NCI-H146 treated with DMSO at 0.1 percent for 48 hours (cell line): ENCODE results near the gene ATAD3C.
"Not testable (repeated sequence)": the region's sequence is repeated elsewhere in the genome, so short reads cannot be mapped to it uniquely, and the experiment has no call there.

Source experiments
- DNase-seq: peaks from one replicate; lab custom pipeline; 2025; ENCODE audit not compliant: unreplicated experiment; lab: John Stamatoyannopoulos, UW

ATAD3C gene

DNA sequence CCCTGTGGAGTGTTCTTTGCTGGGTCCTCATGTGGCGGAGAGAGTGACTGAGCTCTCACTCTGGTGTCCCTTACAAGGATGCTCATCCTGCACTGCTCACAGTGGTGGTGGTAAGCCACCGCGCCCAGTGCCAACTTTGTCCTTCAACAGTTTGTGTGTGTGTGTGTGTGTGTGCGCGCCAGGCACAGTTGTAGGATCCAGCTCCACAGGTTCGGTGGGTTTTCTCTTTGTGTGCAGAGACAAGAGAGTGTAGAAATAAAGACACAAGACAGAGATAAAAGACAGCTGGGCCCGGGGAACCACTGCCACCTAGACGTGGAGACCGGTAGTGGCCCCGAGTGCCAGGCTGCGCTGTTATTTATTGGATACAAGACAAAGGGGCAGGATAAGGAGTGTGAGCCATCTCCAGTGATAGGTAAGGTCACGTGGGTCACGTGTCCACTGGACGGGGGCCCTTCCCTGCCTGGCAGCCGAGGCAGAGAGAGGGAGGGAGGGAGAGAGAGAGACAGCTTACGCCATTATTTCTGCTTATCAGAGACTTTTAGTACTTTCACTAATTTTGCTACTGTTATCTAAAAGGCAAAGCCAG is 55.4 kb downstream of the ATAD3C start:
- peak; percentile 43 for DNase-seq

DNA sequence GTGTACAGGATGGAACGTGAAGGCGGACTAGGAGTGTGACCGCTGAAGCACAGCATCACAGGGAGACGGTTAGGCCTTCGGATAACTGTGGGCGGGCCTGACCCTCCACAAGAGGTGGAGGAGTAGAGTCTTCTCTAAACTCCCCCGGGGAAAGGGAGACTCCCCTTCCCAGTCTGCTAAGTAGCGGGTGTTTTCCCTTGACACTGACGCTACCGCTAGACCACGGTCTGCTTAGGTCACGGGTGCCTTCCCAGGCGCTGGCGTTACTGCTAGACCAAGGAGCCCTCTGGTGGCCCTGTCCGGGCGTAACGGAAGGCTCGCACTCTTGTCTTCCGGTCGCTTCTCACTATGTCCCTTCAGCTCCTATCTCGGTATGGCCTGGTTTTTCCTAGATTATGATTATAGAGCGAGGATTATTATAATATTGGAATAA is 55.9 kb downstream of the ATAD3C start:
- DNase-seq, result peak; percentile 28

DNA sequence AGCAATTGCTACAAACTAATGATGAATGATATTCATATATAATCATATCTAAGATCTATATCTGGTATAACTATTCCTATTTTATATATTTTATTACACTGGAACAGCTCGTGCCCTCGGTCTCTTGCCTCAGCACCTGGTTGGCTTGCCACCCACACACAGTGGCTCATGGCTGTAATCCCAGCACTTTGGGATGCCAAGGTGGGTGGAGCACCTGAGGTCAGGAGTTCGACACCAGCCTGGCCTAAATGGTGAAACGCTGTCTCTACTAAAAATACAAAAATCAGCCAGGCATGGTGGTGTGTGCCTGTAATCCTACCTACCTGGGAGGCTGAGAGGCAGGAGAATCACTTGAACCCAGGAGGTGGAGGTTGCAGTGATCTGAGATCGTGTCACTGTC is 56.3 kb downstream of the ATAD3C start:
- not testable (repeated sequence) for DNase-seq

GRCh38 chr1:1507305-1507704 is 57.8 kb downstream of the ATAD3C start:
- DNase-seq, result no peak

DNA sequence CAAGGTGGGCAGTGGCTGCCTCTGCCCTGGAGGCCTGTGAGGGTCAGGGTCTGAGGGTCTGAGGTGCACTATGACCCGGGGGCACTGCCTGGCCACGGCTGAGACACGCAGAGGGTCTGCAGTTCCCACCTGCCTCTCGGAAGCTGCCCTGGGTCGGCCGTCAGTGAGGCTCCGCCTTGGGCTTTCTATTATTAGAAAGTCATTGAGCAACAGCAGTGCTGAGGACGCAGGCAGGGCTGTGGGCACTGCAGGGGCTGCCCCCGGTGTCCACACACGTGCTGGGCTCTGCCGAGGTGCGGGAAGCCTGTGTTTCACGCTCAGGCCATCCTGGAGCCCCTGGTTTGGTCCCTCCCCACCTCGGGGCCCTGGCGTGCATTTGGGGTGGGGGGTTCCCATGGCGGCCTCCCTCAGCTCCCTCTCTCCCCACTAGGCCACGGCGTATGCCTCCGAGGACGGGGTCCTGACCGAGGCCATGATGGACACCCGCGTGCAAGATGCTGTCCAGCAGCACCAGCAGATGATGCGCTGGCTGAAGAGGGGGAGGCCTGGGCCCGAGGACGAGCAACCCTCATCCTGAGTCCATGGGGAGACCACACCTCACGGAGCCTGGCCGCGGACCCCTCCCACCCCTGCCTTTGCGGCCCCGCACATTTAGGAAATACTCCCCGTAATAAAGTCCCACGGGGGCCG is 59.4 kb downstream of the ATAD3C start:
- not testable (repeated sequence) for DNase-seq

DNA sequence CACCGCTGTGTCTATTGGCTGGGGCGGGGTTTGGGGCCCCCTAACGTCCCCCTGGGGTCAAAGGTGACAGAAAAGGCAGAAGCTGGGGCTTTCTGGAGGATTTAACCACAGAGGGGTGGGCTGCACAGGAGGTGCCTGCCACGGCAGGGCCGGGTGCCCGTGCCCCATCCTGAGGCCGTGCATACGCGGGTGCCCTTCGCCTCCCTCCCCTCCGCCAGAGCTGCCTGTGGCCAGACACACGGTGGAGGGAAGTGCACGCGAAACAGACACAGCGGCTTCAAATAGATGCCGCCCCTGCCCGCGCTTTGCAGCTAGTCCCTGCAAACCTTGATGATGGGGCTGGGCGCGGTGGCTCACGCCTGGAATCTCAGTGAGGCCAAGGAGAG is 60.0 kb downstream of the ATAD3C start:
- not testable (repeated sequence) for DNase-seq

DNA sequence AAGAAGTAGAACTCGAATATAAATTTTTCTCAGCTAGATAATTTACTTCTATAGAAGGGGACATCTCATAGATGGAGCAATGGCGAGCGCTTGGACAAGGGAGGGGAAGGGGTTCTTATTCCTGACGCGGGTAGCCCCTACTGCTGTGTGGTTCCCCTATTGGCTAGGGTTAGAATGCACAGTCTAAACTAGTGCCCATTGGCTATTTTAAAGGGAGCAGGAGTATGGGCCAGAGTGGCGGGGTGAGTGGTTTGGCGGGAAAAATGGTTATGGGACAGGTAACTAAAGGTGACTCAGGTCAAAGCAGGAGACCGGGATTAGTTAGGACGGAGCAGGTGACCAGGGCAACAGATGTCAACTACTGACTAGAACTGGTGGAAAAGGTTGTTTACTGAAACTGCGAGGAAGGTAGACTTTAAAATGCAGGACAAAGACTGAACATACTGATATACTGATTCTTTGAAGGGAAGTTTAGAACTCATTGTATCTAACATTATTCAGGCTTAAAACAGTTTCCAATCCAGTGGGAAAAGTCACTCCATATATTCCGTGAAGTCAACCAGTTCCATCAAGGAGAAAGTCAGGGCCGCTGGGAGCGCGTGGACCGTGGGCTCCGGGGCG is 61.5 kb downstream of the ATAD3C start:
- peak; percentile 2 for DNase-seq

- peak; percentile 82 for DNase-seq
These were observed 62.2 kb downstream of the ATAD3C start, which contains the start of gene ATAD3A for GRCh38 chr1:1511533-1512285. Gene ATAD3A (plus strand): TSS chr1:1512162. CDS start chr1:1512269, 107 bp downstream.

- DNase-seq, result not testable (repeated sequence)
These were observed 62.9 kb downstream of the ATAD3C start for GRCh38 chr1:1512425-1512824.

GRCh38 chr1:1513675-1514074 is 64.2 kb downstream of the ATAD3C start:
- not testable (repeated sequence) for DNase-seq

DNA sequence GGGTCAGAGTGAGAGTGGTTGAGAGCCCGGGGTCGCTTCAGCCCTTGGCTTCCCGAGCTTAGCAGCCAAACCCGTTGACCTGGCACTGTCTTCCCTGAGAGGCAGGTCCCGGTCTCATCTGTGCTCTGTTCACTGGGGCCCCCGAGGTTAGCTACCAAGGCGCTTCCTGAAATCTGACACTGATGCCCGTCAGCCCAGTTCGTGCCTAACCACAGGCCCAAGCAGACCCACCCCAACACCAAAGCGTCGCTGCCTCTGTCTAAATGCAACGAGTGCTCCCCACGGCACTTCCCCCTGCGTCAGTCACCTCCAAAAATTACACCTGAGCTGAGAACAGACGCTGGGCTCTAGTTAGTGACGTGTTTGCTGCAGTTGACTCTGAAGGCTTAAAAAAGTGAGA is 64.9 kb downstream of the ATAD3C start:
- DNase-seq, result not testable (repeated sequence)

DNA sequence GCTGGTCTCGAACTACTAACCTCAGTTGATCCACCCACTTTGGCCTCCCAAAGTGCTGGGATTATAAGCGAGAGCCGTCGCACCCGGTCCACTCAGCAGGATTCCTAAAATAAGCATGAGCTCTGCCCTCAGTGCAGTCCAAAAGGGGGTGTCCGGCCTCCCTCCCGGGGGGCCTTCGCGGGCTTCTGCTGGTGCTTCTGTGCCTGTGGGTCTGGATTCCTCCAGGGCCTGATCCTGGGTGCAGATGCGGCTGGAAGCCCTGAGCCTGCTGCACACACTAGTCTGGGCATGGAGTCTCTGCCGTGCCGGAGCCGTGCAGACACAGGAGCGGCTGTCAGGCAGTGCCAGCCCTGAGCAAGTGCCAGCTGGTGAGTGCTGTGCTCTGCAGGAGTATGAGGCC is 67.4 kb downstream of the ATAD3C start:
- DNase-seq, result not testable (repeated sequence)

GRCh38 chr1:1517973-1518620 is 68.6 kb downstream of the ATAD3C start:
- DNase-seq, result no peak

GRCh38 chr1:1518621-1519007 is 69.1 kb downstream of the ATAD3C start:
- DNase-seq, result not testable (repeated sequence)
